SJCRH30 (cell line): Measurements from ENCODE around the gene KLF6. TPM values are rescaled to one million over a fixed set of nuclear protein-coding genes. Genes with fewer than 3 reads are reported as not detected.

Experiments
- DNase-seq, 2 experiments: peaks; one replicate each; pipeline ENCODE4 v3.0.0-alpha.2; 2015 to 2020
- H3K27ac ChIP-seq: fragments of 250-450 bp; sonication (Bioruptor Pico); 2 replicates; pipeline ENCODE4 v1.5.1; 2020; ENCODE audit warnings: mild to moderate bottlenecking, moderate library complexity
- H3K27me3 ChIP-seq: fragments of 250-450 bp; sonication (Bioruptor Pico); 2 replicates; pipeline ENCODE4 v1.5.1; 2020; ENCODE audit warnings: mild to moderate bottlenecking, moderate library complexity
- H3K36me3 ChIP-seq: fragments of 250-450 bp; sonication (Bioruptor Pico); 2 replicates; pipeline ENCODE4 v1.5.1; 2020; ENCODE audit warnings: mild to moderate bottlenecking, moderate library complexity
- H3K4me1 ChIP-seq: fragments of 250-450 bp; sonication (Bioruptor Pico); 2 replicates; pipeline ENCODE4 v1.5.1; 2020; ENCODE audit warnings: mild to moderate bottlenecking, moderate library complexity
- H3K4me3 ChIP-seq: fragments of 250-450 bp; sonication (Bioruptor Pico); 2 replicates; pipeline ENCODE4 v1.5.1; 2020; ENCODE audit warnings: mild to moderate bottlenecking, moderate library complexity
- H3K9me3 ChIP-seq: fragments of 250-450 bp; sonication (Bioruptor Pico); replicated peaks from 2 replicates; pipeline ENCODE4 v1.5.1; 2020; ENCODE audit warnings: mild to moderate bottlenecking, moderate library complexity
- total RNA-seq: library from RNA; depleted of rRNA; stranded (reverse); fragments of >200 nt; shearing (Covaris generic); gene quantifications from 2 replicates; pipeline ENCODE4 v1.2.3, GENCODE V29; 2014

KLF6 gene
- total RNA-seq, 1 experiment from 2014 or later: 8.1 TPM

DNA sequence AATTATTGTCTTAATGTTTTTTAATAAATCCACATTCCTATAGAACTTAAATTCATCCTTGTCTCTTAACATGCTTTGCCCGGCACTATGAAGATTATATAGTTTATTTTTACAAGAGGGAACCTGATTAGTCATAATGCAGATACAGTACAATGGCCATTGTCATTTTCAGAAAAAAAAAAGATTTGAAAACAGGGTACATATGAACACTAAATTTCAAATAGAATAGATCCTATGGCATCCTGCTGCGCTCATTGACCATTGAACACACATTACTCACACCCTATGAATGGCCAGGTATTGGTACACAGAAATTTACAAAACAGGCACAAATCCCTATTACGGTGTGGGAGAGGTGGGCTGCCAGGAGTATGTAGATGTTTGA, 2.0 kb upstream of the KLF6 start:
- Histone ChIP-seq H3K9me3 (no peaks in the 10 kb centered on the region), H3K4me3 (peak overlapping the region; percentile 94; the same call in 1 of the 2 replicates), H3K36me3 (no peaks in the 10 kb centered on the region), H3K27ac (peak overlapping the region; percentile 100; the same call in 1 of the 2 replicates), H3K4me1 (peaks cover 5% of the 10 kb centered on the region; the same call in 1 of the 2 replicates), H3K27me3 (no peaks in the 10 kb centered on the region)
- DNase-seq: no peak

DNA sequence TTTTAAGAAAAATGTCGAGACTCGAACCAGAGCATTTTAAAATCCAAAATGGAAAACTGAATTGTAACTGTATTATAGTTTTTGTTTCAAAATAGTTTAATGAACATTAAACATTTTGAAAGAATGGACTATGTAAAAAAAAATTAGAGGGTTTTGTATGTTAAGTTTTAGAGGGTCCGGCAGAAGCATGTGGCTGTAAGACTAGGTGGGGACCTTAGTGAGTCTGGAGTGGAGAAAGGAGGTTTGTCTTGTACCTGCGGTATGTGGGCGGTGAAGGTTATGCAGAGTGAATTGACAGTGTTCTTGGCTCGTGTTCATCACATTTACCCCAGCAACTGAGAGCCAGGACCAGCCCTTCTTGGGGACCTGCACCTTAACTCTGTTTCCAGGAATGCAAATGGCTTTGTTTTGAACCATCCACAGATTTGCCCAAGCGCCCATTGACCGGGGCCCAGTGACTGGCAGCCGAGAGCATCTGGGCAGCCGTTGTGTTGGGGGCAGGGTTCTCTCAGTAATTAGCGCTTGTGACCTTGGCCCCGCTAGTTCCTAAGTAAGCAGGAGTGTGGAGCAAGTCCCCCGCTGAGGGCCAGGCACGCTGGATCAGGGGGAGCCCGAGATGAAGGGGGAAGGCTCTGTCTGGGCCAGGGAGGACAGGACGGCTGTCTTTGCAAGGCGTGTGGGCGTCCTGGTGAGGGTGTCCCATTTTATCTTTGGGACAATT, 1.4 kb upstream of the KLF6 start:
- H3K9me3 ChIP-seq: no peaks in the 10 kb centered on the region
- no peaks in the 10 kb centered on the region for H3K27me3 ChIP-seq
- H3K4me3 ChIP-seq: peak overlapping the region; percentile 94
- peak; percentile 40 to 46 for DNase-seq
- peak overlapping the region; percentile 100 for H3K27ac ChIP-seq
- peaks cover 6% of the 10 kb centered on the region; the same call in 1 of the 2 replicates for H3K4me1 ChIP-seq
- peaks cover 3% of the 10 kb centered on the region; the same call in 1 of the 2 replicates for H3K36me3 ChIP-seq

- peaks cover 9% of the 10 kb centered on the region for H3K36me3 ChIP-seq
- no peaks in the 10 kb centered on the region for H3K9me3 ChIP-seq
- peaks cover 8% of the 10 kb centered on the region; the same call in 1 of the 2 replicates for H3K4me1 ChIP-seq
- H3K4me3 ChIP-seq: peak overlapping the region; percentile 94
- peak overlapping the region; percentile 100 for H3K27ac ChIP-seq
- no peaks in the 10 kb centered on the region for H3K27me3 ChIP-seq
- DNase-seq: peak; percentile 20 to 52
These were observed 852 bp upstream of the KLF6 start for GRCh38 chr10:3785851-3786271.

DNA sequence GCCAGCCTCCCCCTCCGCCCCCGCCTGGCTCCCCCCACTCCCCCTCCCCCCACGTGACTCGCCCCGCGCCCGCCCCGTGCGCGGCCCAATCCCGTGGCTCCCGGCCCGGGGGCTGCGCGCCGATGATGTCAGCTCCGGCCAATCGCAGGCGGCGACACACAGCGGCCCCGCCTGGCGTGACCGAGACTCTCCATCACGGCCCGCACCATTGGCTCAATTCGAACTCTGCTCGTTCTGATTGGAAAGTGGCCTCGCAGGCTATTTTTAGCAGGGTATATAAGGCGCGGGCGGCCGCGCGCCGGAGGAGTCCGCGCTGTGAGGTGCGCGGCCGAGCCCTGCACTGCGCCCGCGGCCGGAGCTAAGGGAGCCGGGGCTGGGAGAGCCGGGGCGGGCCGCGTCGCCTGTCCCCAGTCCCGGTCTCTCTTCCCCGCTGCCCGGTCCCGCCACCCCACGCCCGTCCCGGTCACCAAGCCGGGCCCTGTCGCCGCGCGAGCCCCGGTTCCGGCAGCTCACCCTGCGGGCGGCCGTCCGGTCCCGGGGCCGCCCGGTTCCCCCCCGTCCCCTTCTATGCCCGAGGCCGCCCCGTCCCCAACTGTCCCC, 342 bp upstream of the KLF6 start:
- Histone ChIP-seq H3K4me1 (peaks cover 8% of the 10 kb centered on the region; the same call in 1 of the 2 replicates), H3K9me3 (no peaks in the 10 kb centered on the region), H3K36me3 (peaks cover 14% of the 10 kb centered on the region), H3K4me3 (peak overlapping the region; percentile 99), H3K27me3 (no peaks in the 10 kb centered on the region), H3K27ac (peak overlapping the region; percentile 100)
- DNase-seq: peak; percentile 93 to 94

DNA sequence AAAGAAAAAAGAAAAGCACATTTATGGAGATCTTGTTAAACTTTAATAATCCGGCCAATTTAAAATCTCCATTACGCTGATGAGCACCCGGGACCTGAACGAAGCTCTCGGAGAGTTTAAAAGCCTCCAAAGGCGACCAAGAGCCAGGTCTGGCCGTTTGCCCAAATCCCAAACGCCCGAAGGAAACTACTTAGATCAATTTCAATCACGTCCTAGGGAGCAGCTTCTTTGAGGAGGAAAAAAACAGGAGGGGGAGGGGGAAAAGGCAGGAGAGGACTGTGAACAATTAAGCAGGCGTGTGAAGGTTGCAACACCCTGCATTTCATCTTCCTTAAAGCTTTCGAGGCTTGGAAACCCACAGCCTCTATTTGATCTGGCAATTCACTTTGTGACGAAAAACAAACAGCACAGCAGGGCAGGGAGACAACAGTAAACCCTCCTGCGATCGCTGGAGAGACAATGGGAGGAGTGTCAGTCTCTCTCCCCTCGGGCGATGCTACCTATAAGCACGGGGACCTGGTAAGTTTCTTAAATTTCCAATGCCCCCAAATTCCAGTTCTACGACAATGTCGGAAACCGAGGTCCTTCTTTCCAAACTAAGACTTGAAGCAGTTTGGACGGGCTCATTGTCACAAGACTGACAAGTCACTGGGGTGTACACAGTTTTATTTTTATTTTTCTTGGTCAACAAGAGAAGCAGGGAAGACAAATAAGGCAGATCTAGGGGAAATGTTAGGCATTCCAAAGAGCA, 1.2 kb downstream of the KLF6 start:
- Histone ChIP-seq H3K9me3 (no peaks in the 10 kb centered on the region), H3K27me3 (no peaks in the 10 kb centered on the region), H3K27ac (peak overlapping the region; percentile 100), H3K4me1 (peaks cover 8% of the 10 kb centered on the region; the same call in 1 of the 2 replicates), H3K36me3 (peaks cover 26% of the 10 kb centered on the region), H3K4me3 (peak overlapping the region; percentile 99)
- peak; percentile 30 to 59 for DNase-seq

GRCh38 chr10:3783316-3783681, 1.7 kb downstream of the KLF6 start:
- H3K36me3 ChIP-seq: peaks cover 30% of the 10 kb centered on the region
- no peaks in the 10 kb centered on the region for H3K27me3 ChIP-seq
- peaks cover 8% of the 10 kb centered on the region; the same call in 1 of the 2 replicates for H3K4me1 ChIP-seq
- peak overlapping the region; percentile 99 for H3K4me3 ChIP-seq
- H3K27ac ChIP-seq: peak overlapping the region; percentile 100
- H3K9me3 ChIP-seq: no peaks in the 10 kb centered on the region
- DNase-seq: peak; percentile 54 to 59

DNA sequence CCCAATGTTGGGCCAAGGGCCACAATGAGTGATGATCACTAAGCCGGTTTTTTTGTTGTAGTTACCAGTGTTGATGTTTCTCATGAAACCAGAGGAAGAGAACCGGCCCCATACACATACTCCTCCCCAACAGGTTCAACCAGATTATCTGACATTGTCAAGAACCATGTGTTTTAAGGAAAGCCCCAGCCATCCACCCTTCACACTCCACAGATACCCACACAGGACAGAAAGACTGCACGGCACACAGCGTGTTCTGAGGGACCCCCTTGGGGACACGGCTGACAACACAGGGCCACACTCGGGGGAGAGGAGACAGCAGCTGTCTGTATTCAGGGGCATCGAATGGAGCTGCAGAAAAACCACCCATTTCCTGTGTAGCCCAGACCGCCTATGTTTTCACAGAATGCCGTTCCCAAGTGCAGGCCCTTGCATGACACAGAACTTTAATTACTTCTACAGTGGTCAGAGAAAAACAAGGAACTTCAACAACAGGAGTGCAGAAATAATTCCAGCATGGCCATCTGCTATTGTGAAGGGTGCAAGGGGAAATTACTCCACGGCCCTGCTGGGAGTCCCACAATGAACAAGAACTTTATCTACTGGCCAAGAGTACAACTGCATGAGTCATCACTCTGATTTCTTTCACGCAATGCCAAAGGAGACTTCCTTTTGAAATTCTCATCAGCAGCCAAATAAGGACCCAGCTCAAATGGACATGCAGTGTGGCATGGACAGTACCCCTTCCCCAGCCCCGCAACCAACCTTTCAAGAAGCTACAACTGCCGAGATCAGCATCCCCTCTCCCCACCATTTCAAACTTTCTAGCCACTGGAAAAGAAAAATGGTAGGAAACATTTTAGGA, 2.3 kb downstream of the KLF6 start:
- Histone ChIP-seq H3K27ac (peak overlapping the region; percentile 100), H3K27me3 (no peaks in the 10 kb centered on the region), H3K4me1 (peaks cover 8% of the 10 kb centered on the region; the same call in 1 of the 2 replicates), H3K36me3 (peaks cover 36% of the 10 kb centered on the region), H3K9me3 (no peaks in the 10 kb centered on the region), H3K4me3 (peak overlapping the region; percentile 99)
- DNase-seq: peak; percentile 35 to 65

DNA sequence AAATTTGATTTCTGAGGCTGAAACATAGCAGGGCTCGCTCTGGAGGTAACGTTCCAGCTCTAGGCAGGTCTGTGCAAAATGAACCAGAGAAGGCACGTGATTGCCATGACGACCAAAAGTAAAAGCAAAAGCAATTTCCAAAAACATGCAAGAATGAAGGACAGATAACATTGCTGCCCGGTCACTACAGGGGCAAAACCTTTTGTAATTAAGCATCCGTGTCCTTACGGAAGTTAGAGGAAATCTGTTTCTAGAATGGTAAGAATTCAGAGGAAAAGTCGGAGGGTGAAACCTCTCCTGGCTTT, 2.9 kb downstream of the KLF6 start:
- H3K27ac ChIP-seq: peak overlapping the region; percentile 100
- H3K27me3 ChIP-seq: no peaks in the 10 kb centered on the region
- H3K4me1 ChIP-seq: peaks cover 8% of the 10 kb centered on the region; the same call in 1 of the 2 replicates
- DNase-seq: no peak
- peak overlapping the region; percentile 99 for H3K4me3 ChIP-seq
- H3K9me3 ChIP-seq: no peaks in the 10 kb centered on the region
- peaks cover 41% of the 10 kb centered on the region for H3K36me3 ChIP-seq

- 0 out of 2 replicates have a peak overlapping the region, but pooled peaks have one; percentile 100 for H3K27ac ChIP-seq
- no peaks in the 10 kb centered on the region for H3K27me3 ChIP-seq
- H3K4me1 ChIP-seq: peaks cover 8% of the 10 kb centered on the region; the same call in 1 of the 2 replicates
- no peaks in the 10 kb centered on the region for H3K9me3 ChIP-seq
- peaks cover 41% of the 10 kb centered on the region for H3K36me3 ChIP-seq
- no peak overlapping the region for H3K4me3 ChIP-seq
- no peak for DNase-seq
These were observed 3.4 kb downstream of the KLF6 start for GRCh38 chr10:3781468-3782145.

DNA sequence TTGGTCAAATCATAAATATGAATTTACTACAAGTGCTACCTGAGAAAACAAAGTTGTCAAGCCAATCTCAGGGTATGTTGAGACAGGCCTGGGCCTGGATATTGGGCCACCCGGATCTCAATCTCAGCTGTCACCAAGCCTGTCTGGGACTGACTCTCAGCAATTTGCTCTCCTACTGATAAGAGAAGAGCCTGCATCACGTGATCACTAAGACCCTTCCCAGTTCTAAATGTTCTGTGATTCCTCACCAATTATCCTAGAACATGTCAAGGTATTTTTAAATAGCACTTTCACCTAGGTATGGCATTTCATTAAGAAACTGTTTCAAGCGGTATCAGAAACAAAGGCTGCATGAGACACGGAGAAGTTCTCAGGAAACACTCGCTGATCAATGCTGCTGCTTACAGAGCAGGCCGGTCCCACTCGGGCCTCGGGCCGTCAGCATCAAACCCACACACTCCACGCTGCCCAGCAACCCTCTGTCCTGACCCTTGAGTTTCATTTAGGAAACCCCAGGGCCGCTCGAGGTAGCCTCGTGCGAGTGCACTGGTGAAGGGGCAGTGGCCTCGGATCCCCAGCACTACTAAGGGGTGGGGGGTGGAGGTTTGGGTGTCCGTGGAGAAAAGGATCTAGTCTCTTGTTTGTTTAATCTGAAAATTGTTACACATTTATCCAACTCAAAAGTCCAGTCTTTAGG, 4.1 kb downstream of the KLF6 start:
- Histone ChIP-seq H3K9me3 (no peaks in the 10 kb centered on the region), H3K27me3 (no peaks in the 10 kb centered on the region), H3K36me3 (peaks cover 41% of the 10 kb centered on the region), H3K27ac (no peak overlapping the region), H3K4me3 (no peak overlapping the region), H3K4me1 (peaks cover 8% of the 10 kb centered on the region; the same call in 1 of the 2 replicates)
- no peak for DNase-seq

- no peak overlapping the region for H3K4me3 ChIP-seq
- no peaks in the 10 kb centered on the region for H3K9me3 ChIP-seq
- peaks cover 41% of the 10 kb centered on the region for H3K36me3 ChIP-seq
- no peaks in the 10 kb centered on the region for H3K27me3 ChIP-seq
- peak; percentile 6 to 16 for DNase-seq
- no peak overlapping the region for H3K27ac ChIP-seq
- peaks cover 8% of the 10 kb centered on the region; the same call in 1 of the 2 replicates for H3K4me1 ChIP-seq
These were observed 4.8 kb downstream of the KLF6 start for GRCh38 chr10:3780021-3780770.

DNA sequence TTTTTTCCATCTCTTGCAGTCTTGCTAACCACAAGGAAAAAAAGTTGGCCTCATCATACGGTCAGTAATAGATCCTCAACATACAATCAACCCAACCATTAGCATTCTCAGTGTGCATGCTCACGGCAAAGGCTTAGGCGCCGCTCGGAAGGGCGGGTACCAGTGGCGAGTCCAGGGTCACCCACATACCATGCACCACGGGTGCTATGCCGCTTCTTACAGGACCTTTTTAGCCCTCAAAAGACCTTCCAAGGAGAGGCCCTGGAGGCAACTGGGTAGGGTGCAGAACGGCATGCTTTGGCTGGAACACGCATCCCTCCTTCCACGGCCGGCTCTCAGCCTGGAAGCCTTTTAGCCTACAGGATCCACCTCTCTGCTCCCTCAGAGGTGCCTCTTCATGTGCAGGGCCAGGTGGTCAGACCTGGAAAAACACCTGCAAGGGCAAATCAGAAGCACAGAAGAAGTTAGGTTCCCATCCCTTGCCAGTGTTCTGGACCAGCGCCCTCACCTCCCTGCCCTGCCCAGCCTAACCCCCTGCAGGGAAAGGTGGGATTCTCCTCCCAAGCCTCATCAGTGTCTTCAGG, 5.8 kb downstream of the KLF6 start:
- peaks cover 41% of the 10 kb centered on the region for H3K36me3 ChIP-seq
- no peak overlapping the region for H3K4me3 ChIP-seq
- peaks cover 8% of the 10 kb centered on the region; the same call in 1 of the 2 replicates for H3K4me1 ChIP-seq
- H3K27me3 ChIP-seq: no peaks in the 10 kb centered on the region
- no peak overlapping the region for H3K27ac ChIP-seq
- no peak for DNase-seq
- H3K9me3 ChIP-seq: no peaks in the 10 kb centered on the region
